Stimulated activated CD8-positive, alpha-beta memory T cell treated with anti-CD3 and anti-CD28 coated beads, Interleukin-12 subunit alpha, Interleukin-12 subunit beta, amount 100 ng/mL, for 24 hours (primary cell): Measurements from ENCODE around the gene SCGB3A1.

Experiments used
- DNase-seq: peaks from one replicate; pipeline ENCODE4 v3.0.0-alpha.2; 2020; ENCODE audit errors: extremely low read depth

The SCGB3A1 gene

DNA sequence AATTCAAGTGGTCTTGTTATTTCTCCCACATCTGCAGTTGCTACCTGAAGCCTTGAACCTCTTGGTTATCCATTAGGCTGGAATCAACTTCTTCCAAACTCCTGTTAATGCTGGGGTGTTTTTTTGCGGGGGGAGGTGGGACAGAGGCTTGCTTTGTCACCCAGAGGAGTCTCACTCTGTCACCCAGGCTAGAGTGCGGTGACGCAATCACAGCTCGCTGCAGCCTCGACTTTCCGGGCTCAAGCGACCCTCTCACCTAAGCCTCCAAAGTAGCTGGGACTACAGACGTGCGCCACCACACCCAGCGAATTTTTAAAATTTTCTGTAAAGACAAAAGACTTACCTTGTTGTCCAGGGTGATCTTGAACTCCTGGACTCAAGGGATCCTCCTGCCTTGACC, 4.4 kb downstream of the SCGB3A1 start:
- DNase-seq: no peak

DNA sequence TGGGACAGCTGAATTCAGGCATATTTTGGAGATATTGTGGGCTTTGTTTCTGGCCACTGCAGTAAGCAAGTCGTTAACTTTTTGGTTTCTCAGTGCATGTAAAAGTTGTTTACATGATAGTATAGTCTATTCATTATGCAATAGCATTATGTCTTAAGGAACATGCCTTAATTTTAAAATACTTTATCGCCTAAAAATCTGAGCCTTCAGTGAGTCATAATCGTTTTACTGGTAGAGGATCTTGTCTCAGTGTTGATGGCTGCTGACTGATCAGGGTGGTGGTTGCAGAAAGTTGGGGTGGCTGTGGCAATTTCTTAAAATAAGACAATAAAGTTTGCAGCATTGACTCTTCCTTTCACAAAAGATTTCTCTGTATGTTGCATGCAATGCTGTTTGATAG, 5.1 kb downstream of the SCGB3A1 start:
- no peak for DNase-seq

DNA sequence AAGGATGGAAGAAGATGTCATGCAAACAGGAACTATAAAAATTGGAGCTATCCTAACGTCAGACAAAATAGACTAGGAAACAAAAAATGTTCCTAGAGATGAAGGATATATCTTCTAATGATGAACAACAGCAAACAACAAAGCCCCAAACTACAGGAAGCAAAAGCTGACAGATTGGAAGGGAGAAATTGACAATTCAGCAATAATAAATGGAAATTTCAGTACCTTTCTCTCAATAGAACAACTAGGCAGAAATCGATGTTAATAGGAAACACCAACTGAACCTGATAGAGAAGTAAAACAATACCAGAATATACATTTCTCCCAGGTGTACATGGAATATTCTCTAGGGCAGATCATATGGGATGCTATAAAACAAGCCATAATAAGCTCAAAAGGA, 7.6 kb downstream of the SCGB3A1 start:
- DNase-seq: no peak

DNA sequence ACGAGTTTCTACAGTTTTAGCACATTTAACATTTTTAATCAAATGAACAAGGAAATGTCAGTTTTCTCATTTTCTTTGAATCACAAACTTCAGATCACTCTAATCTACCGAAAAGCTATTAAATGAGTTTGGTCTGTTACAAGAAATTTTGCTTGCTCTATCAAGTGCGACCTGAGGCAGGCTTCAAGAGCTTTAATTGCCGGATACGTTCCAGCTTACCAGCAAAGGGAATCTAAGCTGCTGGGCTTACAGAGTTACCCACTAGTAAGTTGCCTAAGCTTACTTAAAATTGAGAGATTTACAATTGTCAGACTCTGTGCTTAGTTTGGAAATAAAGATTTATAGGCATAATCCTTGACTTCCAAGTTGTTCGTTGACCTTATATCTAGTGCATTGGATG, 10.6 kb downstream of the SCGB3A1 start:
- no peak for DNase-seq

DNA sequence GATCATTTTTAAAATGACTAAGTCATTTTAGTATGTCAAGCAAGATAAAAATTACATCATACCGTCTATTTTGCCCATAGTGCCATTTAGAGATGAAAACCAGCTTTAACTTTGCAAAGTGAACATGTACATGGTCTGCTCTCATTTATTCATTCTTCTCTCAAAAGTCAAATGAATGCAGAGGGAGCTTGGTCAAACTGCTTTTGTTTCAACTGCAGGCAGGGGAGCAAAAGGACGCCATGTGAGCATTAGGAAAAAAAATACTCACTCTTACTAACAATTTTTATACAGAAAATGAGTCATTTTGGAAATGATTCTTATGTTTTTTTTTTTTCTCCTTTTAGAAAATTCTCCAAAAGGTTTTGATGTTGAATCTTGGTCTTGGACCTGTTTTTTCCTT, 15.7 kb downstream of the SCGB3A1 start:
- DNase-seq: no peak

DNA sequence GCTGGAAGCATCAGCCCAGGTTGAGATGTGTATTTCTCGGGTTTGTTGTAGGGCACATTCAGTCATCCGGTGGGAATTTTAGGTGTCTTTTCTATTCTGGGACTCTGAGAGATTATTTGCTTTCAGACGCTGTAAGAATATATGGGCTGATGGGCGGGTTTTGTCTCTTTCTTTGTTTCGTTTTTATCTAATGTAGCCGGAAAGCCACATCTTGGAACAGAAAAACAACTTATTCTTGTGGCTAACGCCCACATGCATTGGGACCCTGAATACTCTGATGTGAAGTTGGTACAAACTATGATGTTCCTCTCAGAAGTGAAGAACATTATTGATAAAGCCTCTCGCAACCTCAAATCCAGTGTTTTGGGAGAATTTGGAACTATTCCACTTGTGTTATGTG, 22.4 kb downstream of the SCGB3A1 start:
- no peak for DNase-seq

DNA sequence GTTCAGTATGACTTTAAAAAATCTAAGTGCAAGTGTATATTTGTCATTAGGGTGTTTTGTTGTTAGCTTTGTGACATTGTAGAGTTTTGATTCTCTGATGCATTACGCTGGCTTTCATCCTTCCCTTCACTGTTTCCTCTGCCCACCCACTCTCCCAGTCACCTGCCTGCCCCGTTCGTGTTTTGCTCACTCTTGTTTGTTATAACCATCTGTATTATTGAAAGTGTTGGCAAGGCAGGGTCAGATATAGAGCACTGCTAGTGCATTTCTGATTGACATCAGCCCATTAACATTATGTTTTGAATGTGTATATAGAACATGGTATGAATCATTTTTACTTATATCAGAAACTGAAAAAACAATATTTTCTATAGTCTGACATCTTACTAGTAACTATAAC, 27.3 kb downstream of the SCGB3A1 start:
- no peak for DNase-seq

DNA sequence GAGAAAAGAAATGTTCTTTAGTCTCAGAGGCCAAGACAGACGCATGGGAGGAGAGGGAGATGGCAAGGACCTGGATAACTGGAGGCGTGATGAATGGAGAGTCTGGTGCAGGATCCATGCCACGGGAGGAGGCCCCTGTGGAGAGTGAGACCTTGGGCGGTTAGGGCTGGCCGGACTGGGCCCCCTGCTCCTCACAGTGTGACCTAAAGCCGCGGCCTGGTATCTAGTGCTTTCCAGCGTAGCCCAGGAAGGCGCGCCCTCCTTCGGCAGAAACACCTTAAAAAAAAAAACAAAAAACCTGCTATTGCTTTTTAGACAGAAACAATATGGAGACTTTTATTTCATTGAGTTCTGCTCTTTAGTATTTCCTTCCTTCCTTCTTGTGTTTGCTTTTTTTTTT, 33.1 kb downstream of the SCGB3A1 start:
- DNase-seq: no peak

DNA sequence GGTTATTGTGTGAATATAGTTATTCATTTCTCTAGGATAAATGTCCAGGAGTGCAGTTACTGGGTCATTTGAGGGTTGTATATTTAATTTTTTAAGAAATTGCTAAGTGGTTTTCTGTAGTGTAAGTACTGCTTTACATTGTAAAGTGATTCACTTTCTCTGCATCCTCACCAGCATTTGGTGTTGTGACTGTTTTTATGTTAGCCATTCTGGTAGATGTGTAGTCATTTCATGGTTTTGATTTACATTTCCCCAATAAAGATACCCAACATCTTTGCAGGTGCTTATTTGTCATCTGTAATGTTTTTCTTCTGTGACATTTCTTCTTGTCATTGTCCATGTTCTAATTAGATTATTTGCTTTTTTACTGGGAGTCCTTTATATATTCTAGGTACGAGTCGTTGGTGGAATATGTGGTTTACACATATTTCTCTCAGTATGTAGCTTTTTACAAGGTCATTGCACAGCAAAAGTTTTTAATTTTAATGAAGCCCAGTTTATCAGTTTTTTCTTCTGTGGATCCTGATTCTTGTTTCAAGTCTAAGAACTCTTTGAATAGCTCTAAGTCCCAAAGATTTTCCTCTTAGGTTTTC, 34.0 kb downstream of the SCGB3A1 start:
- DNase-seq: no peak

DNA sequence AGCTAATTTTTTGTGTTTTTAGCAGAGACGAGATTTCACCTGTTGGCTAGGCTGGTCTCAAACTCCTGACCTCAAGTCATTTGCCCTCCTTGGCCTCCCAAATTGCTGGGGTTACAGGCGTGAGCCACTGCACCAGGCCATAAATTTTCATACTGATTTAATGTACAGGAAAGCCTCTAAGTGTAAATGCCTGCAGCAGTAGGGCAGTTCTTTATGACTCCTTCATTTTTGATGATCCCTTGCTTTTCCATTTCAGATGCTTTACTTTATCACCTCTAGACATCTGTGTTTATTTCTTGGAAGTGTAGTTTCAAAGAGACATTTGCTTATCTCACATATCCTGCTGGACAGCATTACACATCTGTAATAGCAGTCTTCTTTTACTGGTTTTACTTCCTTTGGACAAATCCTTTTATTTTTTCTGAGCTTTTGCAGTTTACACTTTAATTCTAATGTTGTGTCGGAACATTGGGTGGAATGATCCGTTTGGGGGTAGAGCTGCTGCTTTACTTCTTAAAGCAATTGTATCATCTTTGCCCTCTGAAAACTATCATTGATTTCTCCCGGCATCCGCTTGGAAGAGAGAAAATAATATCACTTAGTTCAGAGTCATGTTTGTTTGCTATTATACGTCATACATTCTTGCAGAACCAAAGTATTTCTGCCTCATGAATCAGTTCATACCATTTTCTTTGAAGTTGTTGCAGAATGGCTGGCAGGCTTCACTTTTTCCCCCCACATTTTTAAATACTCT, 36.0 kb downstream of the SCGB3A1 start:
- DNase-seq: no peak

DNA sequence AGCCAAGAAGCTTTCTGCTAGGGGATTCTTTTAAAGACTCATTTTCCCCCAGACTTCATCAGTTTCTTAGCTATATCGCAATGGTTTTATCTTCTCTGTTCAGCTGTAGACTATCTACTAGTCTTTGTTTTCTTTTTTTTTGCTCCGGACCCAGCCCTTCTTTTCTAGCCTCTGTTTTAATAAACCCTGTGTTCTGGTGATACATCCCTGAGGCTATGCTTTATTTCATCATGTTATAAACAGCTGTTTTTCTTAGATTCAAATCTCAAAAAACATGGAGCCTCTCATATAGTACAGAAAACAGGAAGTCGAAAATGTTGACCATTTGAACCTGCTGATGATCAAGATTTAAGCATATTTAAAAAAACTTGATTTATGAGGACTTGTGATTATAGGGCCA, 37.8 kb downstream of the SCGB3A1 start:
- DNase-seq: no peak

DNA sequence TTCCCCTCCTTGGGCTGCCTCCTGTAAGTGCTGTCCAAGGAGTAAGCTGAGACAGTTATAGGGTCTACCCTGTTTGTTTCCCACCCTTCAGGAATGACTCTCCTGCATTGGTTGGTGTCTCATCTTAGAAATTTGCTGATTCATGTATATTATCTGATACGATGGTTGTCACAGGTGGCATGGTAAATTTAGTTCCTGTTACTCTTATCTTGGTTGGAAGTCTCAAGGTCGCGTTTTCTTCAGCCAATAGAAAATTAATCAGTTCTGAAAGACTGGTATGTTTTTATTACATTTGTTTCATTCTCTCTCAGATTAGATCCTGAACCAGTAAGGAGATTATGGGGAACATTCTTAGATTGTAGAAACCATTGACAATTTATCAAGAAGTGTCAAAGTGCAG, 42.7 kb downstream of the SCGB3A1 start:
- DNase-seq: no peak

DNA sequence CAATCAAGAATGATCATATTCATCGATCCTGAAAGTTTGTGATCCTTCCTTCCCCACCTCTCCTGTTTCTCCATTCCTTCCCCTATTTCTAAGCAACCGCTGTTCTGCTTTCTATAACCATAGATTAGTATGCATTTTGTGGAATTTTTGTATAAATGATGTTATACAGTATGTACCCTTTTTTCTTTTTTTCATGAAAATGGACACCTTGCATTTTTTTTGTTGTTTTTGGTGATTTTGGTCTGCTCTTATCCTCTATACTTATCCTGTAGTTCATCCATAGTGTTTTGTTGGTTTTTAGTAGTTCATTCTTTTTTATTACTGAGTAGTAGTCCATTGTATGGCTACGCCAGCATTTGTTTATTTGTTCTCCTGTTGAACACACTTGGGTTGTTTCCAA, 46.1 kb downstream of the SCGB3A1 start:
- no peak for DNase-seq

DNA sequence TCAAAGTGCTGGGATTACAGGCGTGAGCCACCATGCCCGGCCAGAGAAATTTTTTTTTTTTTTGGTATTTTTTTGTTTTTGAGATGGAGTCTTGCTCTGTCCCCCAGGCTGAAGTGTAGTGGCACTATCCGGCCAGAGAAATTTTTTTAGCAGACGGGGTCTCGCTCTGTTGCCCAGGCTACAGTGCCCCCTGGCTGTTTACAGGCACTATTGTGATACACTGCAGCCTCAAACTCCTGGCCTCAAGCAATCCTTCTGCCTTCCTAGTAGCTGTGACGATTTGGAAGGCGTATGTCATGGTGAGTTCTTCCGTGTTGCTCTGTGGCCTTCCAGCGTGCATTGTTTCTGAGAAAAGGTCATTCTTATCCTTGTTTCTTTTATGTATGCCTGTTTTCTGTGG, 49.6 kb downstream of the SCGB3A1 start:
- no peak for DNase-seq
